ENCODE results near the gene KRTAP5-3.

Gene KRTAP5-3

DNA sequence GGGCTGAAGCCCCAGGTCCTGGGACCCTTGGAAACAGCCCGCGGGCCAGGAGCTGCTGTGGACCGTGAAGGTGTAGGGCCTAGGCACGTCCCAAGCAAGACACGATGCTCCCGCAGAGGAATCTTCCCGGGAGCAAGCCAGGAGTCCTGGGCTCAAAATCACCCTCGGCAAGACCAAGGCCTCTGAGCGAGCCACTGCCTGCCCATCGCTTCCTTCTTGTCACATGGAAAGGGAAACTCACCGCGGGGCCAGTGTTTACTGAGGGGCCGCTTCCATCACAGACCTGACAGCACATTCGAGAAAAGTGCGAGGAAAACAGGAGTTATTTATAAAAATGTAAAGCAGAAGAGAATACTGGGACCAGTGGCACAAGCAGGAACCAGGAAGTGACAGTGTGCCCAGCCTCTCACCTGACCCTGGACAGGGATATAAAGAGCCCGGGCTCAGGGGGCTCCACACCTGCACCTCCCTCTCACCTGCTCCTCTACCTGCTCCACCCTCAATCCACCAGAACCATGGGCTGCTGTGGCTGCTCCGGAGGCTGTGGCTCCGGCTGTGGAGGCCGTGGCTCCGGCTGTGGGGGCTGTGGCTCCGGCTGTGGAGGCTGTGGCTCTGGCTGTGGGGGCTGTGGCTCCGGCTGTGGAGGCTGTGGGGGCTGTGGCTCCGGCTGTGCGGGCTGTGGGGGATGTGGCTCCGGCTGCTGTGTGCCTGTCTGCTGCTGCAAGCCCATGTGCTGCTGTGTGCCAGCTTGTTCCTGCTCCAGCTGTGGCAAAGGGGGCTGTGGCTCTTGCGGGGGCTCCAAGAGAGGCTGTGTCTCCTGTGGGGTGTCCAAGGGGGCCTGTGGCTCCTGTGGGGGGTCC is 21.3 kb upstream of the KRTAP5-3 start, which contains the start of gene KRTAP5-5:
Gene KRTAP5-5 (plus strand): TSS at position 450 of the 860 bp plus-strand sequence. CDS start 66 bp downstream, at position 516.
- DNase-seq (ENCODE audit: low spot score): no peak
- WGBS, 2 donors (ENCODE audit: extremely low coverage in 2 of 2, insufficient read length in 2 of 2, insufficient replicate concordance in 1 of 2): no CpG with 5 or more reads among the region's 26 CpGs
- Histone ChIP-seq H2AK5ac (ENCODE audit: low read depth, low read length) (peak within 1 kb of the TSS; percentile 42), H3K27ac (replicated peaks; ENCODE audit: low read length) (no peak within 1 kb of the TSS), H3K27me3 (ENCODE audit: control insufficient read depth in 3 of 3, insufficient read depth in 3 of 3, low read depth in 1 of 3, low read length in 3 of 3) (peaks cover 0 to 44% (median 0%) of the 10 kb centered on the region in 3 experiments), H3K9ac (ENCODE audit: low read depth, low read length, poor library complexity) (peak within 1 kb of the TSS; percentile 65), H2BK15ac (ENCODE audit: low read length) (no peak within 1 kb of the TSS), H3K4me1 (ENCODE audit: control insufficient read depth in 2 of 2, insufficient read depth in 1 of 2, low read depth in 1 of 2, low read length in 2 of 2) (peaks cover 0 to 1% of the 10 kb centered on the region in 2 donors), H3K23ac (ENCODE audit: low read depth, low read length, poor library complexity) (no peak within 1 kb of the TSS), H2BK5ac (ENCODE audit: low read length) (no peak within 1 kb of the TSS), H3K18ac (ENCODE audit: low read length) (peak within 1 kb of the TSS; percentile 55), H3K14ac (ENCODE audit: low read length) (peak within 1 kb of the TSS; percentile 58), H2AFZ (ENCODE audit: low read length) (peak within 1 kb of the TSS; percentile 75), H3K4me2 (ENCODE audit: insufficient read depth, low read length, poor library complexity, severe bottlenecking) (no peak within 1 kb of the TSS), H4K8ac (ENCODE audit: low read depth, low read length) (no peak within 1 kb of the TSS), H2BK120ac (ENCODE audit: low read depth, low read length) (no peak within 1 kb of the TSS), H3K79me1 (ENCODE audit: low read depth, low read length) (no peaks in the 10 kb centered on the region), H2BK12ac (ENCODE audit: low read length) (no peak within 1 kb of the TSS), H3K4me3 (ENCODE audit: low read length in 2 of 2) (no peak within 1 kb of the TSS), H3K9me3 (replicated peaks in 1 of 2; ENCODE audit: control insufficient read depth in 2 of 2, insufficient read depth in 1 of 2, low read depth in 1 of 2, low read length in 2 of 2) (no peaks in the 10 kb centered on the region), H3K4ac (ENCODE audit: low read length) (no peak within 1 kb of the TSS), H3K36me3 (replicated peaks in 1 of 2; ENCODE audit: control insufficient read depth in 2 of 2, insufficient read depth in 2 of 2, low read length in 2 of 2) (no peaks in the 10 kb centered on the region), H4K91ac (ENCODE audit: low read depth, low read length, poor library complexity) (no peak within 1 kb of the TSS)

DNA sequence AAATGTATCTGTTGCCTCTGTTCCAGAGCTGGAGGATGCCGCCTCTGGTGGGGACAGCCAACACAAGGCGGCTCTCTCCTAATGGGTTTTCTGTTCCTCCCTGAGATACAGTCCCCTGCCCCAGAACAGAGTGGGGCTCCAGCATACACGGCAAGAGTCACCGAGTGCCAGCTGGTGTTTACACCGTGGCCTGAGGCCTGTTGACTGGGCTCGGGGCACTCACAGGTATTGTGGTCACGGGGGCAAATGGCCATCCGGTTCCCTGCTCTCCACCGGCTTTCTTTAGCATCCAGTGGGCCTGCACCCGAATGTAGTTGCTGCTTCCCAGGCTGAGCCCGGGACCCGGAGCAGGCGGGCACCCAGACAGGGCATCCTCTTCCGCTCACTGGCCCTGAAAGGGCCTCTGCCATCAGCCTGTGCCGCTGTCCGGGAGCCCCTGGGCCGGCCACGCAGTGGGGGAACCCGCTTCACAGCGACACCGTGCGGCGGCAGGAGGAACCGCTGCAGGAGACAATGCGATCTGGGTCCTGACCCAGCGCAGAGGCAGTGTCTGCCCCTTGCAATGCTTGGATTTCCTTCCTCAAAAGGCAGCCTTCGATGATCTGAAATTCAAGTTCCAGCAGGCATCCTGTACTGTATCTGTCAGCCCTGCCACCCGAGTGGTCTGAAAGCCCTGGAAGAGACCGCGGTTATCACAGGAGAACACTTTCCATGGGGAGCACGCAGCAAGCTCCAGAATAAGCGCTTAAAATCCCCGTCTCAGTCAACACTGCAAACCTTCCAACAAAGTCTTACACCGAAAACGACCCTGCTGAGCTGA is 20.5 kb upstream of the KRTAP5-3 start:
- Histone ChIP-seq H3K9me3 (replicated peaks in 1 of 2; ENCODE audit: control insufficient read depth in 2 of 2, insufficient read depth in 1 of 2, low read depth in 1 of 2, low read length in 2 of 2) (no peaks in the 10 kb centered on the region), H2BK5ac (ENCODE audit: low read length) (no peak overlapping the region), H3K14ac (ENCODE audit: low read length) (no peak overlapping the region), H3K18ac (ENCODE audit: low read length) (peak overlapping the region; percentile 55), H3K9ac (ENCODE audit: low read depth, low read length, poor library complexity) (no peak overlapping the region), H3K4me1 (ENCODE audit: control insufficient read depth in 2 of 2, insufficient read depth in 1 of 2, low read depth in 1 of 2, low read length in 2 of 2) (peaks cover 0 to 2% of the 10 kb centered on the region in 2 donors), H3K4me3 (ENCODE audit: low read length in 2 of 2) (no peak overlapping the region), H4K91ac (ENCODE audit: low read depth, low read length, poor library complexity) (no peak overlapping the region), H3K23ac (ENCODE audit: low read depth, low read length, poor library complexity) (no peak overlapping the region), H2BK15ac (ENCODE audit: low read length) (no peak overlapping the region), H3K4me2 (ENCODE audit: insufficient read depth, low read length, poor library complexity, severe bottlenecking) (no peak overlapping the region), H3K79me1 (ENCODE audit: low read depth, low read length) (no peaks in the 10 kb centered on the region), H4K8ac (ENCODE audit: low read depth, low read length) (no peak overlapping the region), H2AK5ac (ENCODE audit: low read depth, low read length) (peak overlapping the region; percentile 23), H3K36me3 (replicated peaks in 1 of 2; ENCODE audit: control insufficient read depth in 2 of 2, insufficient read depth in 2 of 2, low read length in 2 of 2) (no peaks in the 10 kb centered on the region), H2BK12ac (ENCODE audit: low read length) (no peak overlapping the region), H2AFZ (ENCODE audit: low read length) (peak overlapping the region; percentile 75), H2BK120ac (ENCODE audit: low read depth, low read length) (no peak overlapping the region), H3K27me3 (ENCODE audit: control insufficient read depth in 3 of 3, insufficient read depth in 3 of 3, low read depth in 1 of 3, low read length in 3 of 3) (peaks cover 0 to 48% (median 0%) of the 10 kb centered on the region in 3 experiments), H3K4ac (ENCODE audit: low read length) (no peak overlapping the region), H3K27ac (replicated peaks; ENCODE audit: low read length) (no peak overlapping the region)
- peak; percentile 64 for DNase-seq (ENCODE audit: low spot score)
- WGBS, 2 donors (ENCODE audit: extremely low coverage in 2 of 2, insufficient read length in 2 of 2, insufficient replicate concordance in 1 of 2): no CpG with 5 or more reads among the region's 35 CpGs

DNA sequence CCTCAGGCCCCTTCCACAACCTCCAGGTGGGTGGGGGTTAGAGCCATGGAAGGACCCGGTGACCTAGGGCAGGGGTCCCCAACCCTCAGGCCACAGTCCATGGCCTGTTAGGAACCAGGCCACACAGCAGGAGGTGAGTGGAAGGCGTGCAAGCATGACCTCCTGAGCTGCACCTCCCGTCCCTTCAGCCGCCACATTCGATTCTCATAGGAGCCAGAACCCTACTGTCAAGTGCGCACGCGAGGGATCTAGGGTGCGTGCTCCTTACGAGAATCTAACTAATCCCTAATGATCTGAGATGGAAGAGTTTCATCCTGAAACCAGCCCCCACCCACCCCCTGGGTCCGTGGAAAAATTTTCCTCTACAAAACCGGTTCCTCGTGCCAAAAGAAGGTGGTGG is 17.3 kb upstream of the KRTAP5-3 start:
- H3K9me3 ChIP-seq (replicated peaks in 1 of 2; ENCODE audit: control insufficient read depth in 2 of 2, insufficient read depth in 1 of 2, low read depth in 1 of 2, low read length in 2 of 2): no peaks in the 10 kb centered on the region
- no peak overlapping the region for H3K27ac ChIP-seq (replicated peaks; ENCODE audit: low read length)
- H2AFZ ChIP-seq (ENCODE audit: low read length): no peak overlapping the region
- WGBS, 2 donors (ENCODE audit: extremely low coverage in 2 of 2, insufficient read length in 2 of 2, insufficient replicate concordance in 1 of 2): no CpG with 5 or more reads among the region's 13 CpGs
- H4K91ac ChIP-seq (ENCODE audit: low read depth, low read length, poor library complexity): no peak overlapping the region
- H4K8ac ChIP-seq (ENCODE audit: low read depth, low read length): no peak overlapping the region
- no peak overlapping the region for H2BK12ac ChIP-seq (ENCODE audit: low read length)
- no peak overlapping the region for H3K4ac ChIP-seq (ENCODE audit: low read length)
- H2BK15ac ChIP-seq (ENCODE audit: low read length): no peak overlapping the region
- no peak overlapping the region for H2BK120ac ChIP-seq (ENCODE audit: low read depth, low read length)
- peak overlapping the region; percentile 10 for H2AK5ac ChIP-seq (ENCODE audit: low read depth, low read length)
- H3K4me2 ChIP-seq (ENCODE audit: insufficient read depth, low read length, poor library complexity, severe bottlenecking): no peak overlapping the region
- no peak overlapping the region for H3K4me3 ChIP-seq (ENCODE audit: low read length in 2 of 2)
- H3K14ac ChIP-seq (ENCODE audit: low read length): no peak overlapping the region
- no peaks in the 10 kb centered on the region for H3K79me1 ChIP-seq (ENCODE audit: low read depth, low read length)
- H3K27me3 ChIP-seq (ENCODE audit: control insufficient read depth in 3 of 3, insufficient read depth in 3 of 3, low read depth in 1 of 3, low read length in 3 of 3): peaks cover 0 to 32% (median 0%) of the 10 kb centered on the region in 3 experiments
- H2BK5ac ChIP-seq (ENCODE audit: low read length): no peak overlapping the region
- DNase-seq (ENCODE audit: low spot score): no peak
- no peaks in the 10 kb centered on the region for H3K36me3 ChIP-seq (replicated peaks in 1 of 2; ENCODE audit: control insufficient read depth in 2 of 2, insufficient read depth in 2 of 2, low read length in 2 of 2)
- no peak overlapping the region for H3K23ac ChIP-seq (ENCODE audit: low read depth, low read length, poor library complexity)
- peaks cover 0 to 2% of the 10 kb centered on the region in 2 donors for H3K4me1 ChIP-seq (ENCODE audit: control insufficient read depth in 2 of 2, insufficient read depth in 1 of 2, low read depth in 1 of 2, low read length in 2 of 2)
- no peak overlapping the region for H3K9ac ChIP-seq (ENCODE audit: low read depth, low read length, poor library complexity)
- H3K18ac ChIP-seq (ENCODE audit: low read length): peak overlapping the region; percentile 46

DNA sequence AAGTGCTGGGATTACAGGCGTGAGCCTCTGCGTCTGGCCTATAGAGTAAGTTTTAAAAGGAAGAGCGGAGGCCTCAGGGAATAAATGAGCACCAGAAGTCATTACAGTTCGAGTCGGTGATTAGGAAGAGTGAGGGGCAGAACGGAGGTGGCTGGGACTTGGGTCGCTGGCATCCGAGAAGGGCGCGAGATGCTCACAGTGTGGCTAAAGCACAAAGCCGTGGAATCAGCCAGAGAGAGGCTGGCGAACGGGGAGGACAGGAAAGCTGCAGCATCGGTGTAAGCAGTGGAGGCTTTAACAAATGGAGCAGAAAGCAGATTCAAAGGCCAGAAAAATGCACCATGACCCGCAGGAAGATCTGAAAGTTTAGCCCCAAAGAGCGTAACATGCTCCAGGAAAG is 16.4 kb upstream of the KRTAP5-3 start:
- Histone ChIP-seq H3K36me3 (replicated peaks in 1 of 2; ENCODE audit: control insufficient read depth in 2 of 2, insufficient read depth in 2 of 2, low read length in 2 of 2) (no peaks in the 10 kb centered on the region), H2BK12ac (ENCODE audit: low read length) (no peak overlapping the region), H3K9ac (ENCODE audit: low read depth, low read length, poor library complexity) (no peak overlapping the region), H4K91ac (ENCODE audit: low read depth, low read length, poor library complexity) (no peak overlapping the region), H2BK15ac (ENCODE audit: low read length) (no peak overlapping the region), H2BK120ac (ENCODE audit: low read depth, low read length) (no peak overlapping the region), H3K4me1 (ENCODE audit: control insufficient read depth in 2 of 2, insufficient read depth in 1 of 2, low read depth in 1 of 2, low read length in 2 of 2) (peaks cover 0 to 2% of the 10 kb centered on the region in 2 donors), H4K8ac (ENCODE audit: low read depth, low read length) (no peak overlapping the region), H3K27me3 (ENCODE audit: control insufficient read depth in 3 of 3, insufficient read depth in 3 of 3, low read depth in 1 of 3, low read length in 3 of 3) (peaks cover 0 to 28% (median 0%) of the 10 kb centered on the region in 3 experiments), H3K4ac (ENCODE audit: low read length) (no peak overlapping the region), H2AK5ac (ENCODE audit: low read depth, low read length) (no peak overlapping the region), H3K23ac (ENCODE audit: low read depth, low read length, poor library complexity) (no peak overlapping the region), H3K4me2 (ENCODE audit: insufficient read depth, low read length, poor library complexity, severe bottlenecking) (no peak overlapping the region), H3K4me3 (ENCODE audit: low read length in 2 of 2) (no peak overlapping the region), H3K9me3 (replicated peaks in 1 of 2; ENCODE audit: control insufficient read depth in 2 of 2, insufficient read depth in 1 of 2, low read depth in 1 of 2, low read length in 2 of 2) (no peaks in the 10 kb centered on the region), H3K27ac (replicated peaks; ENCODE audit: low read length) (no peak overlapping the region), H3K14ac (ENCODE audit: low read length) (no peak overlapping the region), H2AFZ (ENCODE audit: low read length) (no peak overlapping the region), H3K18ac (ENCODE audit: low read length) (no peak overlapping the region), H2BK5ac (ENCODE audit: low read length) (no peak overlapping the region), H3K79me1 (ENCODE audit: low read depth, low read length) (no peaks in the 10 kb centered on the region)
- no CpG with 5 or more reads among the region's 16 CpGs for WGBS, 2 donors (ENCODE audit: extremely low coverage in 2 of 2, insufficient read length in 2 of 2, insufficient replicate concordance in 1 of 2)
- DNase-seq (ENCODE audit: low spot score): no peak
